Panc1 (cell line): Measurements from ENCODE around the gene DHX57.

Source experiments
- CTCF ChIP-seq: fragments of 450-650 bp; IDR thresholded peaks from 2 replicates; pipeline ENCODE4 v1.5.1; 2017; ENCODE audit warnings: mild to moderate bottlenecking
- POLR2AphosphoS5 ChIP-seq: IDR thresholded peaks from 2 replicates; pipeline ENCODE4 v1.6.1; 2012; ENCODE audit warnings: mild to moderate bottlenecking, low read depth, low read length, moderate library complexity
- REST ChIP-seq, 2 experiments: IDR thresholded peaks; 2 replicates each; pipeline ENCODE4 v1.6.1; 2011 to 2012; ENCODE audit warnings: low read depth in 2 of 2, control low read depth in 1 of 2, low read length in 1 of 2, mild to moderate bottlenecking in 1 of 2, moderate library complexity in 1 of 2; ENCODE audit not compliant: insufficient read depth in 1 of 2
- SIN3A ChIP-seq: IDR thresholded peaks from 2 replicates; pipeline ENCODE4 v1.6.1; 2012; ENCODE audit warnings: low read depth, mild to moderate bottlenecking, low read length, moderate library complexity, borderline replicate concordance; ENCODE audit not compliant: insufficient read depth

GRCh38 chr2:38750011-38750890 is 125.5 kb downstream of the DHX57 start:
- no peak for TF ChIP-seq CTCF
- no peak for TF ChIP-seq POLR2AphosphoS5
- TF ChIP-seq REST (IDR thresholded peaks at IDR 0.05; ENCODE audit: insufficient read depth in 1 of 2, low read depth in 2 of 2, low read length in 1 of 2), result no peak
- no peak for TF ChIP-seq SIN3A
